ENCODE data around the gene PPP1R3F.

- TF ChIP-seq, protein P1, sequence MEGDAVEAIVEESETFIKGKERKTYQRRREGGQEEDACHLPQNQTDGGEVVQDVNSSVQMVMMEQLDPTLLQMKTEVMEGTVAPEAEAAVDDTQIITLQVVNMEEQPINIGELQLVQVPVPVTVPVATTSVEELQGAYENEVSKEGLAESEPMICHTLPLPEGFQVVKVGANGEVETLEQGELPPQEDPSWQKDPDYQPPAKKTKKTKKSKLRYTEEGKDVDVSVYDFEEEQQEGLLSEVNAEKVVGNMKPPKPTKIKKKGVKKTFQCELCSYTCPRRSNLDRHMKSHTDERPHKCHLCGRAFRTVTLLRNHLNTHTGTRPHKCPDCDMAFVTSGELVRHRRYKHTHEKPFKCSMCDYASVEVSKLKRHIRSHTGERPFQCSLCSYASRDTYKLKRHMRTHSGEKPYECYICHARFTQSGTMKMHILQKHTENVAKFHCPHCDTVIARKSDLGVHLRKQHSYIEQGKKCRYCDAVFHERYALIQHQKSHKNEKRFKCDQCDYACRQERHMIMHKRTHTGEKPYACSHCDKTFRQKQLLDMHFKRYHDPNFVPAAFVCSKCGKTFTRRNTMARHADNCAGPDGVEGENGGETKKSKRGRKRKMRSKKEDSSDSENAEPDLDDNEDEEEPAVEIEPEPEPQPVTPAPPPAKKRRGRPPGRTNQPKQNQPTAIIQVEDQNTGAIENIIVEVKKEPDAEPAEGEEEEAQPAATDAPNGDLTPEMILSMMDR (conservative IDR thresholded peaks at IDR 0.05) = no peak
- no peak for TF ChIP-seq EZH2 (IDR thresholded peaks at IDR 0.05; ENCODE audit: low read depth)
Measured at GRCh38 chrX:49287665-49288064, 18.1 kb downstream of the PPP1R3F start.
